Retinal pigment epithelial cell (primary cell): ENCODE data around the gene TRIM43B.
"Not testable (repeated sequence)": the region's sequence is repeated elsewhere in the genome, so short reads cannot be mapped to it uniquely, and the experiment has no call there.

Experiments used
- DNase-seq: peaks from one replicate; pipeline ENCODE4 v3.0.0-alpha.2; 2010; ENCODE audit warnings: low read depth
- H3K4me3 ChIP-seq: 2 replicates; pipeline ENCODE4 v1.5.1; 2011; ENCODE audit warnings: mild to moderate bottlenecking, low read length, control low read depth, moderate library complexity
- TF ChIP-seq, protein P1 (sequence below): conservative IDR thresholded peaks from 2 replicates; pipeline ENCODE4 v1.5.1; 2011; ENCODE audit warnings: low read depth, low read length, control low read depth, inconsistent platforms

TRIM43B gene

GRCh38 chr2:95509408-95509807 lies 24.9 kb upstream of the TRIM43B start:
- TF ChIP-seq, protein P1, sequence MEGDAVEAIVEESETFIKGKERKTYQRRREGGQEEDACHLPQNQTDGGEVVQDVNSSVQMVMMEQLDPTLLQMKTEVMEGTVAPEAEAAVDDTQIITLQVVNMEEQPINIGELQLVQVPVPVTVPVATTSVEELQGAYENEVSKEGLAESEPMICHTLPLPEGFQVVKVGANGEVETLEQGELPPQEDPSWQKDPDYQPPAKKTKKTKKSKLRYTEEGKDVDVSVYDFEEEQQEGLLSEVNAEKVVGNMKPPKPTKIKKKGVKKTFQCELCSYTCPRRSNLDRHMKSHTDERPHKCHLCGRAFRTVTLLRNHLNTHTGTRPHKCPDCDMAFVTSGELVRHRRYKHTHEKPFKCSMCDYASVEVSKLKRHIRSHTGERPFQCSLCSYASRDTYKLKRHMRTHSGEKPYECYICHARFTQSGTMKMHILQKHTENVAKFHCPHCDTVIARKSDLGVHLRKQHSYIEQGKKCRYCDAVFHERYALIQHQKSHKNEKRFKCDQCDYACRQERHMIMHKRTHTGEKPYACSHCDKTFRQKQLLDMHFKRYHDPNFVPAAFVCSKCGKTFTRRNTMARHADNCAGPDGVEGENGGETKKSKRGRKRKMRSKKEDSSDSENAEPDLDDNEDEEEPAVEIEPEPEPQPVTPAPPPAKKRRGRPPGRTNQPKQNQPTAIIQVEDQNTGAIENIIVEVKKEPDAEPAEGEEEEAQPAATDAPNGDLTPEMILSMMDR: no peak
- no peak overlapping the region for H3K4me3 ChIP-seq
- no peak for DNase-seq

GRCh38 chr2:95505222-95505621 lies 20.7 kb upstream of the TRIM43B start:
- TF ChIP-seq, protein P1: no peak
- H3K4me3 ChIP-seq: no peak overlapping the region
- no peak for DNase-seq

- TF ChIP-seq, protein P1: no peak
- DNase-seq: no peak
- H3K4me3 ChIP-seq: no peak overlapping the region
Measured at GRCh38 chr2:95500854-95501253, 16.3 kb upstream of the TRIM43B start.

- H3K4me3 ChIP-seq, DNase-seq: not testable (repeated sequence)
Measured at GRCh38 chr2:95492076-95492475, 7.5 kb upstream of the TRIM43B start.

- H3K4me3 ChIP-seq, DNase-seq: not testable (repeated sequence)
Measured at GRCh38 chr2:95475025-95475424, 9.5 kb downstream of the TRIM43B start.

GRCh38 chr2:95467984-95468383 lies 16.6 kb downstream of the TRIM43B start:
- DNase-seq, H3K4me3 ChIP-seq: not testable (repeated sequence)

GRCh38 chr2:95466572-95466971 lies 18.0 kb downstream of the TRIM43B start:
- not testable (repeated sequence) for H3K4me3 ChIP-seq, DNase-seq

DNA sequence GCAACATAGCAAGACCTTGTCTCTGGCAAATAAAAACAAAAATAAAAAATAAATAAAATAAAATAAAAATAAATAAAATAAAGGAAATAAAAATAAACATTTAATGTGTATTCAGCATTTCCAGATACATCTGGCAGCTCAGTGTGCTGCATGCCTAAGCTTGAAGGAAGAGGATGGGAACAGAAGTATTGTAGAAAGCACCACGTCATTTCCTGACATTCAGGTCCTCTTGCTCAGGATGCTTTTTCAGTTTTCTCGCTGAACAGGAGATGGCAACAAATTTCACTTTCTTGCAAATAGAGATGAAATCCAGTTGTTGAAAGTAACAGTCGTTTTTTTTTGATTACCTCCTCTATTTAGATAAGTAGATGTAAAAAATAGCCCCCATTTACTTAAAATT lies 21.3 kb downstream of the TRIM43B start:
- DNase-seq, H3K4me3 ChIP-seq: not testable (repeated sequence)

GRCh38 chr2:95445317-95445716 lies 39.2 kb downstream of the TRIM43B start:
- H3K4me3 ChIP-seq, DNase-seq: not testable (repeated sequence)

- DNase-seq, H3K4me3 ChIP-seq: not testable (repeated sequence)
Measured at GRCh38 chr2:95442474-95443099, 42.0 kb downstream of the TRIM43B start.

- DNase-seq, H3K4me3 ChIP-seq: not testable (repeated sequence)
Measured at GRCh38 chr2:95435872-95436209, 48.7 kb downstream of the TRIM43B start.

DNA sequence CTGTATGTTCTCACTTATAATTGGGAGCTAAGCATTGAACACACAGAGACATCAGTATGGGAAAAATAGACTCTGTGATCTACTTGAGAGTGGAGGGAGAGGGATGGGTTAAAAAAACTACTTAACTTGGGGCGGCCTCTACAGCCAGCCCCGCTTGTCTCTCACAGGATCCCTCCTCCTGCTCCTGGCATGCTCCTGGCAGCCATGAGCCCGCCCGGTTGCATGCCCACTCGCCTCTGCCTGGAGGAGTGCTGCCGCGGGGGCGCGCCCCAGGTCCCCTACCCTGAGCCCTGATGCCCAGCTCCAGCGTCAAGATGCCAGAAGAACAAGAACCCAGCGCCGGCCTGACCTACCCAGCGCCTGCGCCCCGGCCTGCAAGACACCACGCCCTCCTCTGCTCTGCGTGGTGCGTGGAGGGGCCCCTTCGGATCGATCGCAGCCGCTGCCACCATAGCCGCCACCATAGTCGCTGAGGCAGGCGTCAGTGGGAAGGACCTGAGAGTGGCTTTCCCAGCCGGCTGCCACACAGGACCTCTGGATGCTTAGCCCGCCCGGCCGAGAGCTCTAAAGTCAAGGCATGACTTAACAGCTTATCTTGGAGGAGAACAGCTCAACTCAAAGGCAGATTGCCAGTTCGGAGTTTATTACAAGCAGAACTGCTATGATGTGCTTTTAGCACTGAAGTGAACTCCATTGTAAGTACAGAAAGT lies 49.2 kb downstream of the TRIM43B start:
- DNase-seq: not testable (repeated sequence)

GRCh38 chr2:95434507-95435076 lies 50.0 kb downstream of the TRIM43B start:
- not testable (repeated sequence) for DNase-seq, H3K4me3 ChIP-seq

More for the DNA sequence above, 49.2 kb downstream of the TRIM43B start:
- H3K4me3 ChIP-seq: not testable (repeated sequence)

DNA sequence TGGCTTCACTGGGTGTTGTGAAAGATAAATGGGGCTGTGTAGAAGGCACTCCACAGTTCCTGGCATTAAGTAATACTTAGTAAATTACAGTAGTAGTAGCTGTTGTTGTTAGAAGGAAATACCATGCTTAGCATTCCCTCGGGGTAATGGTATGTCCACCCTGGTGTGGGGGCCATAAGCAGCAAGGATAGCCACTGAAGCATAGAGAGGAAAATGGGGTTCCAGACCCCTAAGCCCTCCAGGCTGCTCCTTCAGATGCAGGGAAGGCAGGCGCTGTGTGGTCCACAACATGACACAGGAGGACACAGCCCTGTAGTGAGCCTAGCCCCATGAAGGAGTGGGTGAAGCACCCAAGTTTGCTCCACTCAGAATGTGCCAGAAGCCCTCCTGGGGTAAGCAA lies 50.6 kb downstream of the TRIM43B start:
- H3K4me3 ChIP-seq, DNase-seq: not testable (repeated sequence)

GRCh38 chr2:95433373-95433772 lies 51.2 kb downstream of the TRIM43B start:
- DNase-seq, H3K4me3 ChIP-seq: not testable (repeated sequence)

DNA sequence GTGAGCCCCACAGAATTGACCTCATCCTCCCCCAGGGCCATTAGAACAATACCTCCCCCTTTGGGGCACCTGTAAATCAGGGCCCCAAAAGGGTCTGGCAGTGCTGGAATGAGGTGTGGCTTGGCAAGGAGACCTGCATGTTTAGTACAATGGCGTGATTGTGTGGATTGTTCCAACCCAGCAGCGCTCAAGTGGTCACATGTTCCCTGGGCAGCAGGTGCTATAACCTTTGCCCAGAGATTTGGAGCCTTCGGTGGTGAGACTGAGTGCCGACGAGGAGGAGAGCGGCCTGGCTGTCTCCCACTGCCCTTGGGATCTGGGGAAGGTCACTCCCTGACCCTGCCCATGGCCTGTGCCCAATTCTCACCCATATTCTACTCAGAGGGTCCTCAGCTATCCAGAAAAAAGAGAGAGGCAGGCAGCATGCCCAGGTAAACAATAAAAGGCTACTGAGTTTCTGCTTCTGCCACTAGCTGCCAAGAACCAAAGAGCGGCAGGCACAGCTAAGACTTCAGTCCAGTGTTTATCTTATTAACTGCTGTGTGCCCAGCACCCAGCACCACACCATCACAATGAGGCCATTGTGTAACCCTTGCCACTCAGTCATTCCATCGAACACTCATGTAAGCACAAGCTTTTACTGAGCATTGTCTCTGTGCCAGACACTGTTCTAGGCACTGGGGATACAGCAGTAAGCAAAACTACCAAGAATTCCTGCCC lies 54.6 kb downstream of the TRIM43B start:
- H3K4me3 ChIP-seq, DNase-seq: not testable (repeated sequence)
